GOT3 (cell line): ENCODE results near the gene CFAP45.

Source experiments
- DNase-seq: peaks from one replicate; lab custom pipeline; 2025; ENCODE audit warnings: mixed read lengths; lab: John Stamatoyannopoulos, UW

Gene CFAP45

GRCh38 chr1:159851407-159851806 lies 48.6 kb downstream of the CFAP45 start:
- DNase-seq = no peak

GRCh38 chr1:159849626-159850366 lies 50.2 kb downstream of the CFAP45 start:
- no peak for DNase-seq

- no peak for DNase-seq
Measured at GRCh38 chr1:159848326-159848725, 51.6 kb downstream of the CFAP45 start.

- no peak for DNase-seq
Measured at GRCh38 chr1:159847231-159847630, 52.7 kb downstream of the CFAP45 start.

- DNase-seq = no peak
Measured at GRCh38 chr1:159845751-159846629, 54.0 kb downstream of the CFAP45 start.

GRCh38 chr1:159843459-159843858 lies 56.5 kb downstream of the CFAP45 start:
- DNase-seq = no peak

- DNase-seq = no peak
Measured at GRCh38 chr1:159841749-159842148, 58.2 kb downstream of the CFAP45 start.

- DNase-seq = no peak
Measured at GRCh38 chr1:159839116-159839849, 60.7 kb downstream of the CFAP45 start.

GRCh38 chr1:159838715-159839114 lies 61.2 kb downstream of the CFAP45 start:
- no peak for DNase-seq

- DNase-seq = no peak
Measured at GRCh38 chr1:159835862-159836525, 64.0 kb downstream of the CFAP45 start.

- no peak for DNase-seq
Measured at GRCh38 chr1:159835356-159835755, 64.6 kb downstream of the CFAP45 start.

- no peak for DNase-seq
Measured at GRCh38 chr1:159832309-159832708, 67.7 kb downstream of the CFAP45 start.

GRCh38 chr1:159831412-159832141 lies 68.4 kb downstream of the CFAP45 start:
- no peak for DNase-seq

GRCh38 chr1:159830722-159831121 lies 69.2 kb downstream of the CFAP45 start:
- no peak for DNase-seq

GRCh38 chr1:159829822-159830465 lies 70.0 kb downstream of the CFAP45 start:
- no peak for DNase-seq

GRCh38 chr1:159829273-159829634 lies 70.7 kb downstream of the CFAP45 start:
- no peak for DNase-seq

- no peak for DNase-seq
Measured at GRCh38 chr1:159828581-159829272, 71.2 kb downstream of the CFAP45 start.

GRCh38 chr1:159828176-159828575 lies 71.8 kb downstream of the CFAP45 start:
- DNase-seq = no peak

- DNase-seq = no peak
Measured at GRCh38 chr1:159827549-159827948, 72.4 kb downstream of the CFAP45 start.

GRCh38 chr1:159827102-159827490 lies 72.9 kb downstream of the CFAP45 start:
- DNase-seq = no peak
